Cardiac septum (tissue), 1 donor: Measurements from ENCODE around the gene CDC42EP1. TPM values are rescaled to one million over a fixed set of nuclear protein-coding genes. Genes with fewer than 3 reads are reported as not detected.
"Not testable (repeated sequence)": the region's sequence is repeated elsewhere in the genome, so short reads cannot be mapped to it uniquely, and the experiment has no call there.

ENCODE experiments used
- DNase-seq: peaks from one replicate; pipeline ENCODE4 v3.0.0-alpha.2; 2020; ENCODE audit warnings: low spot score
- intact Hi-C: fragments of 100-400 bp; cut with DNase I; formaldehyde crosslinking; loops from one replicate; pipeline ENCODE4 v1.14.0; 2022
- long read RNA-seq: library from polyadenylated mRNA; unstranded; transcript quantifications from one replicate; pipeline ENCODE4 v2.0.0, GENCODE V29; 2021
- total RNA-seq: library from RNA; stranded (reverse); fragmentation: NEBNext Ultra II Directional; extraction: Animal tissue kit (Norgen Biotek cat#: 25700); gene quantifications from one replicate; pipeline ENCODE4 v1.2.1, GENCODE V29; 2021
- donor health status: DM: no; HTN: no; CAD: no.

The CDC42EP1 gene
- total RNA-seq, result 18.8 TPM
- long read RNA-seq, transcript CDC42EP1-201 (3 exons, 2,181 nt), result major isoform, 6 of 26 reads
- long read RNA-seq, partial matches to known transcripts, result 17 of 26 reads
- long read RNA-seq, other reads (novel, unspliced or antisense), result 3 of 26 reads

DNA sequence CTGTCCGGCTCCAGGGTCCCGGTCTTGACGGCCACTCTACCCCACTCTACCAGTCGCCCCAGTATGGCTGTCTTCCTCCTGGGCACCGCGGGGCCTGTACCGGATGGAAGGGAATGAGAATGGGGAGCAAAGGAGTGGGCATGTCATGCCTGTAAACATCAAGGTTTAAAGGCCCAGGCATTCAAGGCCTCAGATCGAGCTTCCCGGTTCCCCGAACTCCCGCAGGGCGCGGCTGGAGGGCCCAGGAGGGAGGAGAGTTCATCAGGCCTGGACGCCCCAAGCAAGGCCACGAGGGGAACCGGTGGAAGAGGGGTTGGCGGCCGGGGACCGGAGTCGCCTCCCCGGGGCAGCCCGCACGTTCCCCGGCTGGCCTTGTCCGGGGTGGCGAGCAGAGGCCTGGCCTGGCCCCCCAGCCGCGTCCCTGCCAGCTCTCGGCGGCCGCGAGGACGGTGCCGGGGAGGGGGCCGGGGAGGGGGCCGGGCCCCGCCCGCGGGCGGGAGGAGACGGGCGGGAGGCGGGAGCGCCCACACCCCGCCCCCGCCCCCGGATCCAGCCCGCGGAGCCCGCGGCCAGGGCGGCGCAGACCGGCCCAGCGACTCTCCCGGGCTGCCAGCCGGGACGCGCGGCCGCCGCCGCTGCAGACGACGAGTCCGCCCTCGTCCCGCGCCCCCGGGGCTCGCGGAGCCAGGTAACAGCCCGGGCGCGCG lies at the start of gene CDC42EP1:
Gene CDC42EP1, plus strand, starts transcription at position 580 of the 707 bp plus-strand sequence. CDS start 5,870 bp downstream, outside the sequence.
- no peak for DNase-seq
- intact Hi-C loops, result loop anchor here (1.0 to 5.0 kb wide), 3 partner anchors 13 to 47 kb away; partner anchors contain the start of gene GGA1

DNA sequence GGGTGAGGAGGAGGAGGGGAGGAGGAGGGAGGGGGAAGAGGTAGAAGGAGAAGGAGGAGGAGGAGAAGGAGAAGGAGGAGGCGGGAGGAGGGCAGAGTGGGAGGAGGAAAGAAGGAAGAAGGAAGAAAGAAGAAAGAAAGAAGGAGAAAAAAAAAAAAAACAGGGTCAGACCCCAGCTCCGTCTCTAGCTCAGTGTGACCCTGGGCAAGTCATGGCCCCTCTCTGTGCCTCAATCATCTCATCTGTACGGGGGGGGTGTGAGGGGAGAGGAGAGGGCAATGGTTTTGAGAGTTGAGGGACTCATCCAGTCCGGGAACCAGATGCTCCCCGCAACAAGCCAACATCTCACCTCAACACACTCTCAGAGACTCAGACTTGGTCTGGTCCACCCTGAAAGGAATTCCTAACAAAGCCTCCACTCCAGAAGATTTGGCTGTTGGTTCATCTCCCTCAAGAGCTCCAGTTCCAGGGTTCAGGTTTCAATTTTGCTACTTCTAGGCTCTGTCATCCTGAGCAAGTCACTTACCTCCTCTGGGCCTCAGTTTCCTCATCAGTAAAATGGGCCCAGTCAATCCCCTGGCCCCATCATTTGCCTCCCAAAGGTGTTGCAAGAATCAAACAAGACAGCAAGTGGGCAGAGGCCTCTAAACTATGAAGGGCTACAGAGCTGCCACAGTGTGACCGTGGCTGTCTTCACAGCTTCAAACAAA lies 48.7 kb upstream of the CDC42EP1 start:
- no peak for DNase-seq
- intact Hi-C loops, result no loop called here

GRCh38 chr22:37514526-37515051 lies 45.7 kb upstream of the CDC42EP1 start:
- DNase-seq, result no peak
- intact Hi-C loops, result no loop called here

- DNase-seq, result no peak
- intact Hi-C loops, result no loop called here
Observed at GRCh38 chr22:37515901-37516300, 44.4 kb upstream of the CDC42EP1 start.

DNA sequence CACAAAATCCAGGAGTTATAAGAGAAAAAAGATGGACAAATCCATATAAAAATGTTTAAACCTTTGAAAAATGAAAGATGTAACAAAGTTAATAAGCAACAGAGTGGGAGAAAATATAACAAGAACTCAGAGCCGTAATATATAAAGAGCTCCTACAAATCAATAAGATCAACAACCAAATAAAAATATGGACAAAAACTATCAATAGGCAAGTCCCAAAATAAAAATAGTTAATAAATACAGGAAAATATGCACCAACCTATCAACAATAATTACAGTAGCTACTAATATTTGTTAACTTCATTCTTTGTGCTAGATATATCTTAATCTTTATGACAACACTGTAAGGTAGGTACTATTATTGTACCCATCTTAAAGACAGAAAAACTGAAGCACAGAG lies 43.8 kb upstream of the CDC42EP1 start:
- intact Hi-C loops, result no loop called here
- DNase-seq, result no peak

DNA sequence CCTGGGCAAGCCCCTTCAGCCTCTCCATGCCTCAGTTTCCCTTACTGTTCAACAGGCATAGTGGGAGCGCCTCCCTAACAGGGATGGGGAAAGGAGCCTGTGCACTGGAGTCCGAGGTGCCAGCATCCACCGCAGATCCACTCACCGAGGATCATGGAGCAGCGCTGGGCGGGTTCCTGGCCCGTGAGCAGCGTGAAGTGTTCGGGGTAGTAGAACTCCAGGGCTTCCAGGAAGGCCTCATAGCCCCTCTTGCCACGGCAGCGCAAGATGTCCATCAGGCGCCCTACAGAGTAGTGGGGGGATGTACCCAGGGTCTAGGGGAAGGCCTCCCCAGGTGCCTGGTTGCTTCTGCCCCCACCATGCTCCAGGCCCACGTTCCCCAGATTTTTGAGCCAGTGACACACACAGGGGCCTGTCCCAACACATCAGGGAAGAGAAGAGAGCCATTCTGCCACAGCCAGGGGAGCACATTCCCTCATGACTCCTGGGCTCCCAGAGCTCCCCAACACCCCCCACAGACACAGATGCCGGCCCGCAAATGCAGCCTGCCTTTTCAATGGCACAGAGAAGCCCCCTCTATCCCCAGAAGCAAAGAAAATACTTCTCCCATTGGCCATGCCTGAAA lies 42.3 kb upstream of the CDC42EP1 start:
- intact Hi-C loops, result no loop called here
- DNase-seq, result no peak

DNA sequence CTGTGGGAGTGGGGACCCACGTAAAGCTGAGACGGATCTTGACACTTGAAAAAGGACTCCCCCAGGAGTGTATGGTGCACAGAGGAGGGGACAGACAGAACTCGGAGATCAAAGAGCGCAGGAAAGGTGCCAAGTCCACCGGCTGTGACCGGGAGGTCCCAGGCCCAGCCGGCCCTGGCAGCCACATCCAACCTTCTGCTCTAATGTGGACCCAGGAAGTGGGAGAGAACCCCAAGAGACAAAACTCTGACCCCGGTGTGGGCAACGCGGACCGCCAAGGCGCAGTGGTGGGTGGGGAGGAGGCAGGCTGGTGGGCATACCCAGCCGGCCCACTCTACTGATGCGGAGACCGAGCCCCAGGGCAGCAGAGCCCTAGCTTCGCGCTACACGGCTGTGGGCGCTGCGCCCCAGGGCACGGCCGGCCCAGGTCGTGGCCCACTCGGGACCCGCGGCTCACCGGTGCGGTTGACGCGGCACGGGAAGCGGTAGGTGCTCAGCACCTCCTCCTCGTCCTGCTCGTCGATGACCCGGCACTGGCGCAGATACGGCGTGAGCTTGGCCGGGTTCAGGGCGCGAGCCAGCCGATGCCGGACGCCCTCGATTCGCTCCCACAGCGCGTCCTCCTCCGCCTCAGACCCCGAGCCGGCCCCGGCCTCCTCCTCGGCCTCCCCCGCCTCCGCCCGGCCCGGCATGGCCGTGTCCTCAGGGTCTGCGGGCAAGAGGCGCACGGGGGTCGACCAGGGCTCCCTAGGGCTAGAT lies 41.6 kb upstream of the CDC42EP1 start:
- intact Hi-C loops, result no loop called here
- no peak for DNase-seq

- intact Hi-C loops, result no loop called here
- no peak for DNase-seq
Observed at GRCh38 chr22:37519268-37520195, 40.7 kb upstream of the CDC42EP1 start, which contains the start of gene CARD10. Gene CARD10, minus strand, starts transcription at chr22:37519415. Its CDS starts 215 bp downstream, at chr22:37519200.

DNA sequence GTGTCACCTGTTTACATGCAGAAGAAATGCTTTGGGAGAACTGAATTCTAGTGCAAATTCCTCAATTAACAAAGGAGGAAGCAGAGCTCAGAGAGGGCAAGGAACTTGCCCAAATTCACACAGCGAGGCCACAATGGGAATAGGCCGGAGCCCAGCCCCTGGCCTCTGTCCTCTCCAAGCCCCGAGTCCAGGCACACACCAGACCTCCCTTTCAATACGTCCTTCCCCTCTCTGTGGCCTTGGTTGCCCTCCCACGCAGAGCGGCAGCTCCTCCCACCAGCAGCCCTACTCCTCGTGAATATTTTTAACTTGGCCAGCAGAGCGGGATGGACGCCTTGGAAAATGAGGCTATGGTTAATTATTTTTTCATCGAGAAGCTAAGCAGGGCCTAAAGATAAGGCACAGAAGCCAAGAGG lies 39.5 kb upstream of the CDC42EP1 start:
- intact Hi-C loops, result no loop called here
- DNase-seq, result no peak

GRCh38 chr22:37521236-37521739 lies 39.0 kb upstream of the CDC42EP1 start:
- intact Hi-C loops, result no loop called here
- DNase-seq, result no peak

DNA sequence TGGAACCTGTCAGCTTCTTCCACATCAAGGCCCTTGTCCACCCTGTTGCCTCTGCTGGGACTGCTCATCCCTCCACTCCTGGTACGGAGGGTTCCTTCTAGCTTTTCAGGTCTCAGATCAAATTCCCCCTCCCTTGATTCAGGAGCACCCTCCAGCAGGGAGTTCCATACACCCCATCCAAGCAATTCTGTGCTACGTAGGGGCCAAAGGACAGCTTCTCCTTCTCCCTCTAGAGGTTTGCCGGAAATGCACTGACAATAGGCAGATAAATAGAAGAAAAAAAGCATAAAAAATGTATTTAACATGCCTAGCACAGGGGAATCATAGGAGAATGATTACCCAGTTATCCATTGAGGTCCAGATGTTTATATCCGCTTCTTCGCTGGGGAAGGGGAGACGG lies 37.8 kb upstream of the CDC42EP1 start:
- DNase-seq, result no peak
- intact Hi-C loops, result no loop called here

DNA sequence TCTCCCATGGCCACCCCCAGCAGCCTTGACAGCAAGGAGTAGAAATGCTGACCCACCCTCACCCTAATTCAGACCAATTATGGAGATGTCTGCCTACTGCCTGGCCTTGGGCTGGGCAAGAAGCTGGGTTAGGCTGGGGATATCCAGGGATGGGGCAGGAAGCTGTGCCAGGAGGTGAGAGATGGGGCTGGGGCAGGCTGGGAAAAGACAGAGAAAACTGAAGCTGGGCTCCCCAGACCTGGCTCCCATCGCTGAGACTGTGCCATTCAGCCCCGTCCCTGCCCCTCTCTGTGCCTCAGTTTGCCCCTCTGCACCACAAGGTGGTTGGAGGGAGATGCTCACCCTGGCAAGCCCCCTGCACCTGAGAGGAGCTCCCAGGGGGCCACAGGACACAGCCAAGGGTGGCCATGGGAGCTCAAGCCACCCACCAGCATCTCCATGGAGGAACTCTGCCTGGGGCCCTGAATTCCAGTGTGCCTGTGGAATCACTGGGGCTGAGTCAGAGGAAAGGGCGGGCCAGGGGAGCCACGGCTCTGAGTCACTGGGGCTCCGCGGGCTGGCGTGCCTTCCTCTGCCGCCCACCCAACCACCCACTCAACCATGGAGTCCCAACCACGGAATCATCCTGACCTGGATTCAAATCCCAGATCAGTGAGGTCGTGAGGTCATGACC lies 35.1 kb upstream of the CDC42EP1 start:
- no peak for DNase-seq
- intact Hi-C loops, result no loop called here

GRCh38 chr22:37525746-37526350 lies 34.4 kb upstream of the CDC42EP1 start:
- intact Hi-C loops, result no loop called here
- no peak for DNase-seq

DNA sequence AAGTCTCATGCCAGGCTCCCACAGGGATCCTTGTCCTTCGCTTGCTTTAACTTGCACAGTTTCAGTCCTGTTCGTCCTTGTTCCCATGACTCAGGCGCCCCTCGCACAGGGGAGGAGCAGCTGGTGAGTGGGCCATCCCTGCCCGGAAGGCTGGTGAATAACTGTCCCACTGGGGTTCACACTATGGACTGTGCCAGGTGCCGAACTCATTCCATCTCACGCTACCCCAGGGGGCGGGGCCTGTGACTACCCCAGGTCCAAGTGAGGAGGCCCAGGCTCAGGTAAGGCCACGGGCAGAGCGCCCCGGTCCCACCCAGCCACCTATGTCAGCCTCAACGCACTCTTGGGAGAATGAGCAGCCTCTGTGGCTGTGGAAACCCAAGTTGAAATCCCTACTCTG lies 33.9 kb upstream of the CDC42EP1 start:
- intact Hi-C loops, result no loop called here
- DNase-seq, result no peak

GRCh38 chr22:37527081-37527752 lies 33.1 kb upstream of the CDC42EP1 start:
- not testable (repeated sequence) for DNase-seq
- intact Hi-C loops, result loop anchor here (1.0 kb wide), 1 partner anchor 33 kb away; the partner anchor contains the start of gene CDC42EP1

DNA sequence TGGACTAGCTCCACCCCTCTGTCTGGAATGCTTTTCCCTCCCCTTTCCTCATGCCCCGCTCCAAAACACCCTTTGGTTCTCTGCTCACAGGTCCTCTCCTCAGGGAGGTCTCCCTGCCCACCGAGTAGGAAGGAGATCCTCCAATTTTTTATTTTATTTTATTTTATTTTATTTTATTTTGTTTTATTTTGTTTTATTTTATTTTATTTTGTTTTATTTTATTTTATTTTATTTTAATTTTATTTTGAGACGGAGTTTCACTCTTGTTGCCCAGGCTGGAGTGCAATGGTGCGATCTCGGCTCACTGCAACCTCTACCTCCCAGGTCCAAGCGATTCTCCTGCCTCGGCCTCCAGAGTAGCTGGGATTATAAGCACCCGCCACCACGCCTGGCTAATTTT lies 32.3 kb upstream of the CDC42EP1 start:
- intact Hi-C loops, result loop anchor here (1.0 kb wide), 1 partner anchor 32 kb away; the partner anchor contains the start of gene CDC42EP1
- not testable (repeated sequence) for DNase-seq
